Spleen (tissue), 7 donors: ENCODE measurements around the gene TNFRSF25.

Experiments
- POLR2A ChIP-seq, 3 donors: fragments of 450-650 bp; IDR thresholded peaks; one replicate each; pipeline ENCODE4 v1.5.1; 2017; ENCODE audit warnings: antibody characterized with exemption in 3 of 3, mild to moderate bottlenecking in 1 of 3
- POLR2AphosphoS5 ChIP-seq, 3 donors: sonication (generic); formaldehyde crosslinking; IDR thresholded peaks; one replicate each; pipeline ENCODE4 v1.5.1; 2017; ENCODE audit warnings: antibody characterized with exemption in 3 of 3
- TF ChIP-seq, protein P1 (sequence below), 11 experiments: fragments of 200-600 bp in 7 of 11; fragments of 450-650 bp in 4 of 11; sonication (generic) in 4 of 11; IDR thresholded peaks in 8 of 11; conservative IDR thresholded peaks in 3 of 11; 1 replicate in 7 of 11; 2 replicates in 4 of 11; pipeline versions ENCODE4 v1.4.0 to v1.8.0; 2016 to 2021; ENCODE audit warnings: antibody characterized with exemption in 11 of 11, inconsistent platforms in 4 of 11, mild to moderate bottlenecking in 1 of 11
- donor health status: DM: no; HTN: no; CAD: no; lungs with moderate emphysema.
- donor health status: DM: no; HTN: no; CAD: no.
- donor health status: DM: no; HTN: no; CAD: no.

DNA sequence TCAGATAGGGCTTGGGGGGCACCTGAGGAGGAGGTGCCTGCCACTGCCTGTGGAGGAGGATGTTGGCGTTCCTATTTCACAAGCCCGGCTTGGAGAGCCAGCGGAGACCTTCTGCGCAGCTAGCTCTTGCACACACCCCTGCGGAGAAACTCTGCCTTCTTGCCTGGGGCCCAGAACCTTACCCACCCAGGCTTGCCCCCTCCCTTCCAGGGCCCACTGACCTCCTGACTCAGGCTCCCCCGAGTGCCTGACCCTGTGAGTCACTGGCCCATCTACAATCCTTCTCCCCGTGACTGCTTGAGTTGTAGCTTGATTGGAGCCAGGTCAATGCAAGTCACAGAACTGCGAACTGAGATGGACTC is 49.7 kb downstream of the TNFRSF25 start:
- no peak for TF ChIP-seq POLR2A (IDR thresholded peaks at IDR 0.05)
- TF ChIP-seq, protein P1, sequence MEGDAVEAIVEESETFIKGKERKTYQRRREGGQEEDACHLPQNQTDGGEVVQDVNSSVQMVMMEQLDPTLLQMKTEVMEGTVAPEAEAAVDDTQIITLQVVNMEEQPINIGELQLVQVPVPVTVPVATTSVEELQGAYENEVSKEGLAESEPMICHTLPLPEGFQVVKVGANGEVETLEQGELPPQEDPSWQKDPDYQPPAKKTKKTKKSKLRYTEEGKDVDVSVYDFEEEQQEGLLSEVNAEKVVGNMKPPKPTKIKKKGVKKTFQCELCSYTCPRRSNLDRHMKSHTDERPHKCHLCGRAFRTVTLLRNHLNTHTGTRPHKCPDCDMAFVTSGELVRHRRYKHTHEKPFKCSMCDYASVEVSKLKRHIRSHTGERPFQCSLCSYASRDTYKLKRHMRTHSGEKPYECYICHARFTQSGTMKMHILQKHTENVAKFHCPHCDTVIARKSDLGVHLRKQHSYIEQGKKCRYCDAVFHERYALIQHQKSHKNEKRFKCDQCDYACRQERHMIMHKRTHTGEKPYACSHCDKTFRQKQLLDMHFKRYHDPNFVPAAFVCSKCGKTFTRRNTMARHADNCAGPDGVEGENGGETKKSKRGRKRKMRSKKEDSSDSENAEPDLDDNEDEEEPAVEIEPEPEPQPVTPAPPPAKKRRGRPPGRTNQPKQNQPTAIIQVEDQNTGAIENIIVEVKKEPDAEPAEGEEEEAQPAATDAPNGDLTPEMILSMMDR (IDR thresholded peaks at IDR 0.05 in 8 of 11, conservative IDR thresholded peaks at IDR 0.05 in 3 of 11): no peak
- no peak for TF ChIP-seq POLR2AphosphoS5 (IDR thresholded peaks at IDR 0.05)
